GM19240 (cell line): ENCODE results near the gene RORC.

Experiments
- DNase-seq: peaks from one replicate; pipeline ENCODE4 v3.0.0; 2011; ENCODE audit warnings: low spot score; ENCODE audit not compliant: insufficient read length

The RORC gene

GRCh38 chr1:151849126-151849525, 17.5 kb upstream of the RORC start:
- no peak for DNase-seq

GRCh38 chr1:151847867-151848596, 16.4 kb upstream of the RORC start:
- no peak for DNase-seq

- DNase-seq: no peak
These were observed 15.2 kb upstream of the RORC start for GRCh38 chr1:151846686-151847237.

GRCh38 chr1:151846062-151846568, 14.5 kb upstream of the RORC start:
- DNase-seq: no peak

- DNase-seq: no peak
These were observed 11.8 kb upstream of the RORC start for GRCh38 chr1:151843398-151843797.

- no peak for DNase-seq
These were observed 9.5 kb upstream of the RORC start for GRCh38 chr1:151841141-151841540.

- no peak for DNase-seq
These were observed 8.8 kb upstream of the RORC start for GRCh38 chr1:151840421-151840820.

GRCh38 chr1:151839457-151840403, 8.1 kb upstream of the RORC start, which contains the start of gene C2CD4D:
C2CD4D (minus strand) TSS chr1:151839820; CDS start chr1:151838989, 831 bp downstream.
- peak; percentile 36 for DNase-seq

- no peak for DNase-seq
These were observed 7.4 kb upstream of the RORC start for GRCh38 chr1:151839082-151839412.

GRCh38 chr1:151838222-151839081, 6.8 kb upstream of the RORC start:
- no peak for DNase-seq

GRCh38 chr1:151837884-151838221, 6.3 kb upstream of the RORC start:
- no peak for DNase-seq

GRCh38 chr1:151837197-151837596, 5.6 kb upstream of the RORC start:
- DNase-seq: no peak

- no peak for DNase-seq
These were observed 4.0 kb upstream of the RORC start for GRCh38 chr1:151835596-151835995.

- DNase-seq: no peak
These were observed 2.6 kb upstream of the RORC start for GRCh38 chr1:151834239-151834638.

- no peak for DNase-seq
These were observed 1.7 kb upstream of the RORC start for GRCh38 chr1:151833172-151833900.

GRCh38 chr1:151832318-151832980, 847 bp upstream of the RORC start:
- no peak for DNase-seq

- no peak for DNase-seq
These were observed 378 bp downstream of the RORC start for GRCh38 chr1:151831256-151831591.

GRCh38 chr1:151830055-151830454, 1.5 kb downstream of the RORC start:
- no peak for DNase-seq

- DNase-seq: no peak
These were observed 2.1 kb downstream of the RORC start for GRCh38 chr1:151829352-151830046.
